ENCODE results near the gene FAM161A. TPM values are rescaled to one million over a fixed set of nuclear protein-coding genes. Genes with fewer than 3 reads are reported as not detected.

Gene FAM161A
- total RNA-seq, 1 donor from 2014 or later: 12.3 TPM

DNA sequence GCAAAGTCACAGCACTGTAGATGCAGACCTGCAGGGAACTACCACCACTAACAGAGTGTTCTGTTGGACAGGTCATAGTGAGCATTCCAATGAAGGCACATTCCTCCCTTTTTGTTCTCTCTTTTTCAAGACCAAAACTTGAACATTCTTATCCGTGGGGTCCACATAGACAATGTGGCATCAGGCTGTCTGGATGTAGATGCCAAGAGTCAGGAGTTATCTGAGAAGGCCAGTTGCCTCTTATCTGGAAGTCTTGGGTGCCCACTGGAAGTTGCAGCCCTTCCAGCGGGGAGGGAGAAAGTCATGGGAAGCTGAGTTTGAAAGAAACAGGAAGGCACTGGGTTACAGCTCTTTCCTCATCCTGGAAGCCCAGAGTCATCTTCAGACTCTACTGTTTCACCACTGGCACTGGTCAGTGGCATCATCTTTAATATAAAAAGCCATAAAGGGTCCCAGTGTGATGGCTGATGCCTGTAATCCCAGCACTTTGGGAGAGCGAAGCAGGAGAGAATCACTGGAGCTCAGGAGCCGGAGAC is 61.4 kb downstream of the FAM161A start:
- Mint-ChIP-seq H3K4me3 (no peak overlapping the region), H3K4me1 (ENCODE audit: unreplicated experiment) (no peaks in the 10 kb centered on the region), H3K36me3 (no peaks in the 10 kb centered on the region), H3K27me3 (peaks cover 14% of the 10 kb centered on the region), H3K9me3 (no peaks in the 10 kb centered on the region), H3K27ac (no peak overlapping the region)
- DNase-seq (ENCODE audit: extremely low spot score, unreplicated experiment): no peak
- TF ChIP-seq, protein P1, sequence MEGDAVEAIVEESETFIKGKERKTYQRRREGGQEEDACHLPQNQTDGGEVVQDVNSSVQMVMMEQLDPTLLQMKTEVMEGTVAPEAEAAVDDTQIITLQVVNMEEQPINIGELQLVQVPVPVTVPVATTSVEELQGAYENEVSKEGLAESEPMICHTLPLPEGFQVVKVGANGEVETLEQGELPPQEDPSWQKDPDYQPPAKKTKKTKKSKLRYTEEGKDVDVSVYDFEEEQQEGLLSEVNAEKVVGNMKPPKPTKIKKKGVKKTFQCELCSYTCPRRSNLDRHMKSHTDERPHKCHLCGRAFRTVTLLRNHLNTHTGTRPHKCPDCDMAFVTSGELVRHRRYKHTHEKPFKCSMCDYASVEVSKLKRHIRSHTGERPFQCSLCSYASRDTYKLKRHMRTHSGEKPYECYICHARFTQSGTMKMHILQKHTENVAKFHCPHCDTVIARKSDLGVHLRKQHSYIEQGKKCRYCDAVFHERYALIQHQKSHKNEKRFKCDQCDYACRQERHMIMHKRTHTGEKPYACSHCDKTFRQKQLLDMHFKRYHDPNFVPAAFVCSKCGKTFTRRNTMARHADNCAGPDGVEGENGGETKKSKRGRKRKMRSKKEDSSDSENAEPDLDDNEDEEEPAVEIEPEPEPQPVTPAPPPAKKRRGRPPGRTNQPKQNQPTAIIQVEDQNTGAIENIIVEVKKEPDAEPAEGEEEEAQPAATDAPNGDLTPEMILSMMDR (conservative IDR thresholded peaks at IDR 0.05): no peak

DNA sequence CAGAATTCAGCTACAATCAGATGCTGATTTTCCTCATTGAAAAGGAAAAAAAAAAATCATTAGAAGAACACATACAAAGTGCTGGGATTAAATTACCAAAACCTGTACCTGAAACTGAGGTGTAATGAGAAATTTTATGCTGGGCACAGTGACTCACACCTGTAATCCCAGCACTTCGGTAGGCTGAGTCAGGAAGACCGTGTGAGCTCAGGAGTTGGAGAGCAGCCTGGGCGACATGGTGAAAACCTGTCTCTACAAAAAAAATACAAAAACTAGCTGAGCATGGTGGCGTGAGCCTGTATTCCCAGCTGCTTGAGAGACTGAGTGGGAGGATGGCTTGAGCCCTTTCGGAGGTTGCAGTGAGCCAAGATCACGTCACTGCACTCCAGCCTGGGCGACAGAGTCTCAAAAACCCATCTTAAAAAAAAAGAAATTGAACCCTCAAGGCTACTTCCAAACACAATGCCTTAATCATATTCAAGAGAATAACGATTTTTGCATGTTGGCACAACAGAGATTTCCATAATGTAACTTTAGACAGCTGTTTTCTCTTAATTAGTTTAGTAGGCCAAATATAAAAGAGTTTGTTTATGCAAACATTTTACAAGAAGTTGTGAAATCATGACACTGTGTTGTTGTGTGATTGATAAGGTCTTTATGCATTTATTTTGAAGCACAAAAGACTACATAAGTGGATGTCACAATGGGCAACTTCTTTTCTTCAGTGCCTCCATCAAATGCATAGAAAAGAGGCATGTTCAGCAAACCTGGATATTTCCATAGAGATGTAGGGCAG is 63.9 kb downstream of the FAM161A start:
- TF ChIP-seq, protein P1 (conservative IDR thresholded peaks at IDR 0.05): no peak
- Mint-ChIP-seq H3K27me3 (peaks cover 12% of the 10 kb centered on the region), H3K27ac (no peak overlapping the region), H3K9me3 (no peaks in the 10 kb centered on the region), H3K4me3 (no peak overlapping the region), H3K4me1 (ENCODE audit: unreplicated experiment) (no peaks in the 10 kb centered on the region), H3K36me3 (no peaks in the 10 kb centered on the region)
- DNase-seq (ENCODE audit: extremely low spot score, unreplicated experiment): no peak

DNA sequence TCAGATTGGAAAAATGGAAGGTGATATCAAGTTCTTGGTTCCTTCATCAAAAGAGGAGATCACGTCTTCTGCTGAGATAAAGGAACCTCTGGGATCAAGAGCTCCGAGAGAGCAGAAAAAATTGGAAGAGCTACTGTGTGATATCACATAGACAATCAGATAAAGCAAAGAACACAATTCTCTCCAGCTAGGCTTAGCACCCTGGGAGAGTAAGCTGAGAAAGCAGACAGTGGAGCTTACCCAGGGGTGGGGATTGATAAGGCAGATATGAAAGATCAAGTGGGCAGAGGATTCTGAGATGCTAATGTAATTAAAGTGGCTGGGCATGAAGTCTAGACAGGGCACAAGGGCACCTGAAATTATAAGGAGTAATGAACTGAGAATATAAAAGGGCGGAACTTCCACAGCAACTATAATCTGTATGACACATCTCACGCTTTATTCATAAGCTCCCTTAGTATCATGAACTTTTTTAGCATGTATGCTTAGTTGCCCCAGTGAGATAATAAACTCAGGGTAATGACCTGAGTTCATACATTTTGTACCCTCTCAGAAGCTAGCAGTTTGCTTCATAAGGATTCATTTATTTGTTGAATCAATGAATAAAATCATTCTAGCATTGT is 65.8 kb downstream of the FAM161A start:
- Mint-ChIP-seq H3K9me3 (no peaks in the 10 kb centered on the region), H3K4me3 (no peak overlapping the region), H3K36me3 (no peaks in the 10 kb centered on the region), H3K27me3 (peaks cover 1% of the 10 kb centered on the region), H3K4me1 (ENCODE audit: unreplicated experiment) (no peaks in the 10 kb centered on the region), H3K27ac (no peak overlapping the region)
- TF ChIP-seq, protein P1 (conservative IDR thresholded peaks at IDR 0.05): no peak
- DNase-seq (ENCODE audit: extremely low spot score, unreplicated experiment): no peak

DNA sequence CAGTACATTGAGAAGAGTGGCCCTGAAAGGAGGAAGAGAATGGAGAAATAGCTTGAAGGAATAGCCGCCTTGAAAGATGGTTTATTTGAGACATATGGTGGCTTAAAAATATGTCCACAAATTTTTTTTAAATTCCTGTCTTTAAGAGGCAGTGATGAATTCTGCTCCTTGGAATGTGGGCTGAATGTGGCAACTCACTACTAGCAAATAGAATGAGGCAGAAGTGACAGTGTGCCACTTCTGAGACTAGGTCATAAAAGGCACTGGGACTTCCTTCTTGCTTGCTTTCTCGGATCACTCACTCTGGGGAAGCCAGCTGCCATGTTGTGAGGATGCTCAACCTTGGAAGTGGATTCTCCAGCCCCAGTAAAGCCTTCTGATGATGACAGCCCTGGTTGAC is 67.0 kb downstream of the FAM161A start:
- Mint-ChIP-seq H3K4me3 (no peak overlapping the region), H3K27ac (no peak overlapping the region), H3K27me3 (peaks cover 3% of the 10 kb centered on the region), H3K9me3 (no peaks in the 10 kb centered on the region), H3K4me1 (ENCODE audit: unreplicated experiment) (no peaks in the 10 kb centered on the region), H3K36me3 (no peaks in the 10 kb centered on the region)
- TF ChIP-seq, protein P1 (conservative IDR thresholded peaks at IDR 0.05): no peak
- no peak for DNase-seq (ENCODE audit: extremely low spot score, unreplicated experiment)

DNA sequence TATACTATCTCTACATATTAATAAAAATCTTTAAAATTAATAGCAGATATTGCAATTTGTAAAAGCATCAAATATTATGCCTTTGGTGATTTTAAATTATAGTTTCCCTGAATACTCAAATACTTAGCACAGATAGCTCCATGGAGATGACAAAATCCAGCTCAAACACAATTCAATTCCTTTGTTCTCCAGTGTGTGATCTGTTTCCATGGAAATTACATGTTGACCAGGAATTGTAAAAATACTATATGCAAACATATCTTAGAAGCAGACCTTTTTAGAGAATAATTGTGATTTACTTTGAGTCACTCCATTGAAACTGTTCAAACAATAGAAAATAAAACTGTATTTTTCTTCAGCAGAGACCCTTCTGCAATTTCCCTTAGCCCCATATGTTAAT is 68.3 kb downstream of the FAM161A start:
- H3K9me3 Mint-ChIP-seq: no peaks in the 10 kb centered on the region
- H3K27ac Mint-ChIP-seq: no peak overlapping the region
- no peak overlapping the region for H3K4me3 Mint-ChIP-seq
- H3K4me1 Mint-ChIP-seq (ENCODE audit: unreplicated experiment): no peaks in the 10 kb centered on the region
- H3K36me3 Mint-ChIP-seq: no peaks in the 10 kb centered on the region
- TF ChIP-seq, protein P1 (conservative IDR thresholded peaks at IDR 0.05): no peak
- peaks cover 3% of the 10 kb centered on the region for H3K27me3 Mint-ChIP-seq
- DNase-seq (ENCODE audit: extremely low spot score, unreplicated experiment): no peak
